DND-41 (cell line): ENCODE results near the gene TAF11L4.
"Not testable (repeated sequence)": the region's sequence is repeated elsewhere in the genome, so short reads cannot be mapped to it uniquely, and the experiment has no call there.

ENCODE experiments used
- EZH2 ChIP-seq: IDR thresholded peaks from 3 replicates; pipeline ENCODE4 v1.6.1; 2012; ENCODE audit warnings: borderline replicate concordance, low read depth, mild to moderate bottlenecking, moderate library complexity, low read length, inconsistent platforms; ENCODE audit not compliant: severe bottlenecking
- TF ChIP-seq, protein P1 (sequence below): IDR thresholded peaks from 2 replicates; pipeline ENCODE4 v1.5.1; 2012; ENCODE audit warnings: borderline replicate concordance, low read length, moderate library complexity, mild to moderate bottlenecking; ENCODE audit not compliant: poor library complexity, severe bottlenecking; ENCODE audit errors: extremely low read depth

GRCh38 chr5:17524935-17525334, 3.3 kb downstream of the TAF11L4 start, which contains the start of gene TAF11L5:
- TF ChIP-seq, protein P1, sequence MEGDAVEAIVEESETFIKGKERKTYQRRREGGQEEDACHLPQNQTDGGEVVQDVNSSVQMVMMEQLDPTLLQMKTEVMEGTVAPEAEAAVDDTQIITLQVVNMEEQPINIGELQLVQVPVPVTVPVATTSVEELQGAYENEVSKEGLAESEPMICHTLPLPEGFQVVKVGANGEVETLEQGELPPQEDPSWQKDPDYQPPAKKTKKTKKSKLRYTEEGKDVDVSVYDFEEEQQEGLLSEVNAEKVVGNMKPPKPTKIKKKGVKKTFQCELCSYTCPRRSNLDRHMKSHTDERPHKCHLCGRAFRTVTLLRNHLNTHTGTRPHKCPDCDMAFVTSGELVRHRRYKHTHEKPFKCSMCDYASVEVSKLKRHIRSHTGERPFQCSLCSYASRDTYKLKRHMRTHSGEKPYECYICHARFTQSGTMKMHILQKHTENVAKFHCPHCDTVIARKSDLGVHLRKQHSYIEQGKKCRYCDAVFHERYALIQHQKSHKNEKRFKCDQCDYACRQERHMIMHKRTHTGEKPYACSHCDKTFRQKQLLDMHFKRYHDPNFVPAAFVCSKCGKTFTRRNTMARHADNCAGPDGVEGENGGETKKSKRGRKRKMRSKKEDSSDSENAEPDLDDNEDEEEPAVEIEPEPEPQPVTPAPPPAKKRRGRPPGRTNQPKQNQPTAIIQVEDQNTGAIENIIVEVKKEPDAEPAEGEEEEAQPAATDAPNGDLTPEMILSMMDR = not testable (repeated sequence)
- TF ChIP-seq EZH2 = not testable (repeated sequence)
